HG03095 (cell line): Measurements from ENCODE around the gene AHCYL1.
A peak's percentile ranks its signal among the peaks of the same experiment; 100 is the strongest.
"Not testable (repeated sequence)": the region's sequence is repeated elsewhere in the genome, so short reads cannot be mapped to it uniquely, and the experiment has no call there.

Experiments
- ATAC-seq: cut with Tn5 transposase; IDR thresholded peaks from one replicate; pipeline ENCODE4 v1.9.1; 2021; ENCODE audit warnings: moderate library complexity; ENCODE audit not compliant: unreplicated experiment

AHCYL1 gene

DNA sequence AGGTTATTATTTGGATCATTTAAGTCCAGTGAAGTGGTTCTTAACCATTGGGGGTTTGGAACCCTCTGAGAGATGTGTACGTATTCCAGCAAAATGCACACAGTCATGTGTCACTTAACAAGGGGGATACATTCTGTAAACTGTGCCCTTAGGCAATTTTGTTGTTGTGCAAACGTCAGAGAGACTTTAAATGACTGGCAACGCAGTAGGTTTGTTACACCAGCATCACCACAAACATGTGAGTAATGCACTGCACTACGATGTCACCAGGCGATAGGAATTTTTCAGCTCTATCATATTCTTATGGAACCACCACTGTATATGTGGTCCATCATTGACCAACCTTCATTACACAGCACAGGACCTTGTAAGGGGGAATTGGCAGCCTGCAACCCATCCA lies 11.9 kb downstream of the AHCYL1 start:
- ATAC-seq = no peak

DNA sequence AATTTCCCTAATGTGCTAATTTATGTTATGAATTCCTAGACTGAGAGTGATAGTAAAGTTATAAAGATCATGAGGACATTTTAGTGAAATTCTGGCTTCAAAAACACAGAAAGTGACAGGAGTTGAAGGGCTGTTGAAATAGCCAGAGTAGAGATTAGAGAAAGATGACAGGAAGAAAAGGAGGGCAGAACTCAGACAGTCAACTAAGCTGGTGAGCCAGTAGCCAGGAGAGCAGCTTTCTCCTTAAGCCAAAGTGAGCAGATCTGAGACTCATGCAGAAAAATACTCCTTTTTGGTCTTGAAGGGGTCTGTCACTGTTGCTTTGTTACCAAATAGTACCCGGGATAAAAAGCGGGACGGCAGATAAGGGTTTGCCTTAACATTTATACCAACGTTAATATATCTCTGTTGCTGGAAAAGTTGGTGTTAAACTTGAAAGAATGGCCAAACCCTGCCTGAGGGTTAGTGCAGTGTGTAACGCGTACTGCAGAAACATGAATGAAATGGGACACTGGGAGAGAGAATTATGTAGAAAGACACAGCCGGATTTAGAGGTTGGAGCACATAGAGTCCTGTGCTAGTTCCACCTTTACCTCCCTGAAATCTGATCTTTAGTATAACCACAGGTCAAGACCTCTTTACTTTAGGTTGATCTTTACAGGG lies 12.8 kb downstream of the AHCYL1 start:
- no peak for ATAC-seq

DNA sequence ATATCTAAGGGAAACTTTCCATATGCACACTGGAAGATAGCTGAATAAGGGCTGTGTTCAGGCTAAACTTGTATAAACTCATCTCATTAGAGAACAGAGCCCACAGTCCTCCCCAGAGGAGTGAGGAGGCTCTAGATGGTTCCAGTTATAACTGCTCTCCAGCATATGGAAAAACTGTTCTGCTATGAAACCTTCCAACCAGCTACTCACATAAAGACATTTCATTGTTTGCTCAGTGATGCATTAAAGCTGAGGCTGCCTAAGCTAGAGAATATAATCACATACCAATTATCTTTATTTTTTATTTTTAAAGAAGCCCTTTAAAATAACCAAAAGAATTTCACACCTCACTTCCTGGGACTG lies 13.3 kb downstream of the AHCYL1 start:
- ATAC-seq = no peak

DNA sequence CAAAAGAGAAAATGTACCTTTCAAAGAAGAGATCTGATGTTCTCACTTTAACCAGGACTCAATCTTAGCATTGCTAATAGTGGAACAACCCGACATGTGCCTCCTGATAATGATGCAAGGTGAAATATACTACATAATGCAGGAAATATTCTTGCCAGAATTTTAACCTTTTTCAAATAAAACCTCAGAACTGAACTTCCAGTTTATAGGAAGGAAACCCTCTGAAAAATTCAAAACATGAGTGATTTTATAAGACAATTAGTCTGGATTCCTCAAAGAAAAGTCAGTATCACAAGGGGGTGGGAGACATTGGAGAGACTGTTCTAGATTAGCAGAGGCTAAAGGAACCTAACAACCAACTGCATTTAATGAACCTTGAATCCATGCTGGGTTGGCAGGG lies 18.1 kb downstream of the AHCYL1 start:
- no peak for ATAC-seq

DNA sequence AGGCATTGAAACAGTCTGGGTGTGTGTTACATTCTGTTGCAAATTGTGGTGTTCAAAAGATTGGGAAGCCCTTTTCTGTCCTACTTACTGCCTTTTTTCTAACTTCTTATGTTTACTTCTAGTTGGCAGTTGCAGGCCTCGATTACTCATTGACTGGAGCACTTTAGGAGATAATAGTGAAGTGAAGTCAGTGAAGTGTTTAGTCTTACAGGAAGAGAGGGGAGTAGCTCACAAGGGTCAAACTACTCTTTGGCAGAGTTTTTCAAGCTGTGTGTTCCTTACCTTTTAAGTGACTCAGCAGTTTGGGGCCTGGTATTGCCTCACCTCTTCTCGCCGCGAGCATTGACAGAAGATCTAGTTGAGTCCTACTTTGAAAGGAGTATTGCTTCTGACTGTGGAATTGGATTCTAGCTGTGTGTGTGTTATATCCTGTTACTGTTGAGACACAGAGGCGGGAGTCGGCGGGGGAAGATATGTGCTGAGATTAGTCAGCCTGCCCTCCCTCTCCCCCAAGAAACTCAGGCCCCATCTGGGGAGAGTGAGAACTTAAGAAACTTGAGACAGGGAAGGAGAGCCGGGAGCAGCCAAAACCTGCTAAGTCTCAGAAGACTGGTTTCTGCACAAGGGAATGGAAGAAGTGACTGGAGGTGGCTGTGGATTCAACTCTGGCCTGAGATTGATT lies 19.3 kb downstream of the AHCYL1 start:
- peak; percentile 60 for ATAC-seq

DNA sequence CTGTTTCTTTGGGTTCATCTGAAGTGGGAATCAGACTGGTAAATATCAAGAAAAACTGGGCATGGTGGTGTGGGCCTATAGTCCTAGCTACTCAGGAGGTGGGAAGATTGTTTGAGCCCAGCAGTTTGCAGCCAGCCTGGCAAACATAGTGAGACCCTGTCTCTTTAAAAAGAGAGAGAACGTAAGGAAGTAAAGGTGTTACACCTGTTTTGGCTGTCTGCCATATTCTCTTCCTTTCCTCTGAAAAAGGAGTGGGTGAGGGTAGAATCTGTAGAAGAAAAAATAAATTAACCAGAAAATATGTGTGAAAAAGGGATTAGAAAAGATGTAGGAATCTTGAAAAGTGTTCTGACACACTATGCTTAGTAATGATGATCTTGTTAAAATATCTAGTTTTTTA lies 20.0 kb downstream of the AHCYL1 start:
- no peak for ATAC-seq

DNA sequence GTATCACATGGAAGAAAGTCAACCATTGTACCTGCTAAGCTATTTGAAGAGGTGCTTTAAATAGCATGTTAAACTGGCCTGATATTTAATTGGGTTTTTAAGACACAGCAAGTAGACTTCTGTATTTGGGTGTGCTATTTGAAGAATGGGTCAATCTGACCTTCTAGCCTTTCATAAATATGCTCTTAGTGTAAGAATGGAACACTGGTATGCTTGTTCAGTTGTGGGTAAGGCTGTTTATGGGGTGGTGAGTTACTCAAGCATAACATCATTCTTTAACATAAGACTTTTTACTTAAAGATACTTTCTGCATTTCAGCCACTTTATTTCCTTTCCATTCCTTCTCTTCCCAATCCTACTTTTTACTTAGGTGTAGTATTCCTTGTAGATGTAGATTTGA lies 21.4 kb downstream of the AHCYL1 start:
- ATAC-seq = no peak

DNA sequence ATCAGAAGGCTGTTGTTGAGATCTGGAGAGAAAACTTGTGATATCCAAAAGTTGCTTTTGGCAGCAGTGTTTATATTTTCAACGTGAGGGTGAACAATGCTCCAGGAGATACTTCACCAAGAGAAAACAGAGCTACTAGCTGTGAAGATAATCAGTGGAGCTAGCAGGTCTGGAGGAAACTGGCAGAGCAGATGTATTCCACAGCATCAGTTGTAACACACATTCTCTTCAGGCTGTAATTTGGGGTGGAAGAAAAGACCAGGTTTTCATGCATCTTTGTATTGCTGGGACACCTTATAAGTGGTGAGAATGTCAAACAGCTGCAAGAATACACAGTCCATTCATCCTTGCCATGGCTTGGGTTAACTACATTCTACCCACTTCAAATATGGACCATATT lies 22.0 kb downstream of the AHCYL1 start:
- no peak for ATAC-seq

DNA sequence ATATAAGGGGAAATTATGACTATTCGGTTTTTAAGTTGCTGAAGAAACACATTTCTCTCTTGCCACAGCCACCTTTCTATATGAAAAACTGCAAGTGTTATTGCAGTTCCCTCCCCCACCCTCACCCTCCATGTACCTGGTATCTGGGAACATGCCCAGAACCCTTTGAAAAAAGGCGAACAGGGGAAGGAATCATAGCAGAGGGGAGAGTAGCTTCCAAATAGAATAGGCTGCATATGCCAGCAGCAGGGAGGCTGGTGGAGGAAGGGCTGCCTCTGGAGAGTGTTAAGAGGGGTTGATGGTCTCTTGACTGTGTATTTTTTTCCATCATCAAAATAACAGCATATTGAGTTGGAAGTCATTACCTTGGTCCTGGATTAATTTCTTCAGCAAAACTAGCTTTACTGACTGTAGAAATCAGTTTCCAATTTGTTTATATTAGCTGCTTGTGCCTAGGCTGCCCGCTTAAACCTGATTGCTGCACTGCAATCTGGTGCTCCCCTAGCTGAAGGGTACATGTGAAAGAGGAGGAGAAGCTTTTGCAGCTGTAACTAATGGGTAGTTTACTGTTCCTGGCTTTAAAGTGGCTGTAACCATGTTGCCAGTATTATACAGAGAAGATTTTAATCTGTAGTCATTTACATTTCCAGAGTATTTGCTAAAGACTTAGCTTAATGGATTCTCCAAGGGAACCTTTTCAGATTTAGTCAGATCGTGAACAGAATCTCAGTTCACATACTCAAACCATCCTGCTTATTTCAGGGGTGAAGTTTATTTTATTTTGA lies 22.7 kb downstream of the AHCYL1 start:
- ATAC-seq = no peak

DNA sequence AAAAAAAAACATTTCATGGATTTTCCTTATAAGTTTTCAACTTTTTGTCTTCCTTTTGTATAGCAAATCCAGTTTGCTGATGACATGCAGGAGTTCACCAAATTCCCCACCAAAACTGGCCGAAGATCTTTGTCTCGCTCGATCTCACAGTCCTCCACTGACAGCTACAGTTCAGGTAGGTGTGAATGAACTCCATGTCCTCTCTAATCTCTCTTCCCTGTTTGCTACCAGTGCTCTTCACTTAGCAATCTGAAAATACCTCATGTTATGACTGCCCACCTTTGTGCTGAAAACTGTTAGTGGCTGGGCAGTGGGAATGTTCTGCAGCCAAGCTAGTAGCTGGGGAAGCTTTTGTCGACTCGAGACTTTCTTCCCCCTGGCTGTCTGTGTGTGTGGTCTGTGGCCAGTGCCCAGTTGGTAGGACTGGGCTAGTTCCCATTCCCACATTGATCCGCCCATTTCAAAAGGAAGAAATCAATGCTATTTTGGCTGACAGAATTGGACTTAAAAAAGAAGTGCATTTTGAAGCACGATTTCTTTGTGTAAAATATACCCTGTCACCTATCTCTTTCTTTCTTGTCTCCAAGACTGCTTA lies 24.5 kb downstream of the AHCYL1 start:
- no peak for ATAC-seq

DNA sequence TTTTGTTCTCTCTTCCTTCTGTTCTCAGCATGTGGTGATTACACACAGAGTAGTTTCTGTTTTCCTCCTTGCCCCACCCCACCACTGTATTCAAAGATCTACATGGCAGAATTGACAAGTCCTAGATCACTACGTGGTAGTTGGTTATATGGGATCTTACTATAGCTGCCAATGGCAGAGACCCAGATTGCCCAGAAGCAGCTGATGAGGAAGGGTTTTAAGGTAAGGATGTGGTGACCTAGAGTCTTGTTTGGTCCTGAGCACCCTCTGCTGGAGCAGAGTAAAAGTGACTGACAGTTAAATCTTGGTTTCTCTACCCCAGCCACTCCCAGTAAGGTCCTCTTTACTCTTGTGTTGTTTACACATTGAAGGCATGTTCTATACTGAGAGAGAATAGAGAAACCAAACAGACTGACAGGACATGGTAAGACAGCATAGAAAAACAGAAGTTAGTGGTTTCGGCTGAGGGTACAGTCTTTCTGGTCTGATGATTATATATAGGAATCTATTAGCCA lies 27.0 kb downstream of the AHCYL1 start:
- peak; percentile 93 for ATAC-seq

DNA sequence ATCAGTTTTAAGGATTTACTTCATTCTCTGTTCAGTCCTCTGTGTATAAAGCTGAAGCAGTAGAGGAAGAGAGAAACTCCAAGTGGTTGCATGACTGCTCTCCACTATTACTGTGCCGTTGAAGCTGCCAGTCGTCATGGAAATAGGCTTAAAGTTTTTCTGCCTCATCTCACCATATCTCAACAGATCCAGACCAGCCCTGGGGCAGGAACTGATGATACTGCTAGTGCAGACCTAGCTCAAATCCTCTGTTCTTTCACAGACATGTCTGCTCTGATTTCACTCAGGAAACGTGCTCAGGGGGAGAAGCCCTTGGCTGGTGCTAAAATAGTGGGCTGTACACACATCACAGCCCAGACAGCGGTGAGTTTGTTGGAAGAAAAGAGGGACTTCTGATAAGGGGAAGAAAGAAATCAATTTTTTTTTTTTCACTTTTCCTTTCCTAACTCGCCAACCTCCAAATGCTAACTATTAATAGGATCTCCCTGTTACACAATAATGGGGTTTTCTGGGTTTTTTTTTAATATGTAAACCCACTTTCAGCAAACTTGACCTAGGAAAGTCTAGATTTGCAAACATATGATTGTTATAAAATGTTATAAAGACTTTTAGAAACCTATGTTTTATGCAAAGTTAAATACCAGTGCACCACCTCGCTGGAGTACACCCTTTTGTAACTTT lies 27.7 kb downstream of the AHCYL1 start:
- ATAC-seq = peak; percentile 53

DNA sequence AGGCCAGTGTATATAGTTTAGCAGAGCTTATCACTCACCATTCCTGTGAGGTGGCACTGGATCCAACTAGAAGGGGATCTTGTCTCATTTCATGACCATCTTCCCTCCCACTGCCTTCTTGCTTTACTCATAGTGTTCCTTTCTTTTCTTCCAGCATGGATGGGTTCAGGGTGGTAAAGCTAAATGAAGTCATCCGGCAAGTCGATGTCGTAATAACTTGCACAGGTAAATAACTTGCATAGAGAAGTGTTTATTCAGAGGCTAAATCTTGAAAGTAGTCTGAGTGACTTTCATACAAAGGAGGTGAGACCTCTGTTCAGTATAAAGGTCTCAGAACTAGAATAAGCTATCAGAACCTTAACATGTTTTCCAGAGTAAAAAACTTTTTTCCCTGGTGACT lies 33.2 kb downstream of the AHCYL1 start:
- no peak for ATAC-seq

DNA sequence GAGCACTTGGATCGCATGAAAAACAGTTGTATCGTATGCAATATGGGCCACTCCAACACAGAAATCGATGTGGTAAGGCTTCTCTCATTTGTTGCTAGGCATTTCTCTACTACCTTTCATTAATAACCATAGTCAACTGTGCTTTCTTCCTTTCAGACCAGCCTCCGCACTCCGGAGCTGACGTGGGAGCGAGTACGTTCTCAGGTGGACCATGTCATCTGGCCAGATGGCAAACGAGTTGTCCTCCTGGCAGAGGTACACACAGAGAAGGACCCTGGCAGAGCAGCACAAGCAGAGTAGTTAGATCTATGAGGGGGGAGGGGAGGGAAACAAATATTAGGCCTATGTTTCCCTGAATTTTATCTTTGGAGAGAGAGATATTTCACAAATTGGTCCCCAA lies 33.8 kb downstream of the AHCYL1 start:
- ATAC-seq = no peak

DNA sequence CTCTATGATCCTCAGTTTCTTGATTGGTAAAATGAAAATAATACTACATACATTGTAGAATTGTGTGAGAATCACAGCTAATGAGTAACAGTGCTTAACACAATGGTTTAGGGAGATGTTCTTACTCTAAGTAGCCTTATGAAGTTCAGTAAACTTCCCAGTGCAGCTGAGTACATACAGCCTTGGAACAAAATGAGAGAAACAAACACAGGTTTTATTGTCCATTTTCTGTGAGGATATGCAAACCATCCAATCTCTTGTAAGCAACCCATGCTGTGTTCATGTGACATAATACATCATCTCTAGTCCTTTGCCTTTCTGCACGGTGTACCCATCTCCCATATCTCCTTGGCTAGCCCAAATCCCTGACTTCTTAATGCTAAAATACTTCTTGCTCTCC lies 35.2 kb downstream of the AHCYL1 start:
- ATAC-seq = no peak

DNA sequence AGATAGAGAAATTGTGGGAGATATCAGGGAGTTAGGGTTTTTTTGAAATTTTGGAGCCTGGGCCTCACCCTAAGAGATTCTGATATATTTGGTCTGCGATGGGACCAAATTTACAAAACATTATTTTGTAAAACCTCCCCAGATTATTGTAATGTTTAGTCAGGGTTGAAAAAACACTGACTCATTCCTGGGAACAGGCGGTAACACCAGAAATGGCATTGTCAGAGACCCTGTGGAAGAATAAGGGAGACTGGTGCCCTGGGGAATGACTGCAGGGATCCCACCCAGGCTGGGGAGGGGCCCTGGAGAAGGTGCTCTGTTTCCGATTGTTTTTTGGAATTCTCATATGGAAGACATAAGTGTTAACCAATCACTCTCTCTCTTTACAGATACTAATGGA lies 36.7 kb downstream of the AHCYL1 start:
- ATAC-seq = no peak

DNA sequence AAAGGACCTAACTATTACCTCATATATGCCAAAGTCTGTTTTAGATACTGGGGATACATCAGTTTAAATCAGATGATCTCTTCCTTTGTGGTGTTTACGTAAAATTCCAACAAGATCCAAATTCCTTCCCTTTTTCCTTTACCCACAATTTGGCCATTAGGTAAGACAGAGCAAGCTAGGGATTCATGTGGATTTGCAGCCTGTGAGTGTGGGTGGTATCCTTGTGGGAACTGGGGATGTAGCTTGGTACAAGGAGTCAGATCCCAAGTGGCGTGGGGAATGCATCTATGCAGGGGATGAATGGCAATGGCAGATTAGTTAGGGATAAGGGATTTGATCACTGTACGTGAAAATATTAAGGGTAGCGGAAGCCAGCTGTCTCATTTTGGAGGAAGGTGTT lies 40.0 kb downstream of the AHCYL1 start:
- no peak for ATAC-seq

DNA sequence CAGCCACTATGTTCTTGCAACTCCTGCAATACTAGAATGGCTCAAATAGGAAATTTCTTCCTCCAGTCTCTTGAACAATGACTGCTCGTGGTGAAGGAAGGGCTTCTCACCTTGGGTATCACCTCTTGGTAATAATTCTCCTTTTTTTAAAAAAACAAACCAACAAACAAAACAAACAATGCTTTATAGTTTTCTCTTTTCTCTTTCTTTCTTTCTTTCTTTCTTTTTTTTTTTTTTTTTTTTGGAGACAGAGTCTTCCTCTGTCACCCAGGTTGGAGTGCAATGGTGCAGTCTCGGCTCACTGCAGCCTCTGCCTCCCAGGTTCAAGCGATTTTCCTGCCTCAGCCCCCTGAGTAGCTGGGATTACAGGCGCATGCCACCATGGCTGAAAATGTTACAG lies 46.1 kb downstream of the AHCYL1 start:
- ATAC-seq = not testable (repeated sequence)

DNA sequence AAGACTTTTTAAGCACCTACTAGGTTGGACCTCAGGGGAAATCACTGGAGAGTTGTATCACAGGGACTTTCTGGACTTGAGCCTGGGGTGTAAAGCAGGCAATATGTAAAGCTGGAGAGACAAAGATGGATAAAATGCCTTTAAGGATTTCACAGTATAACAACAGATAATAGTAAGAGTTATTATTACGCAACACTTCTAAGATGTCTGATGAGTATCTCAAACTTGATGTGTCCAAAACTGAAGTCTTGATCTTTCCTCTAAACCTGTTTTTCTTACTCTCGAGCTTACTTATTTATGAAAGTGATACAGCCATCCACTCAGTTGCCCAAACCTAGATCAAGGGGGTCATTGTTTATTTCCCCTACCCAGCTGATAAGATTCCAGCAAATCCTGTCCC lies 47.8 kb downstream of the AHCYL1 start:
- no peak for ATAC-seq

DNA sequence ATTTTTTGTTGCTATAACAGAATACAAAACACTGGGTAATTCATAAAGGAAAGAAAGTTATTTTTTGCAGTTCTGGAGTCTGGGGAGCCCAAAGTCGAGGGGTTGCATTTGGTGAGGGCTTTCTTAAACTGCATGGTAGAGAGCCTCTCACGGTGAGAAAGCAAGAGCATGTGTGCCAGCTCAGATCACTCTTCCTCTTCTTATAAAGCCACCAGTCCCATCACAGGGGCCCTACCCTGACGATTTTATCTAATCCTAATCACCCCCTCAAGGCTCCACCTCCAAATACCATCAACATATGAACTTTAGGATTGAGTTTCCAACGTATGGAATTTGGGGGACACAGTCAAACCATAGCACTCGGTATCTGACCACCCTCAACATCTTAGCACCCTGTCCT lies 48.9 kb downstream of the AHCYL1 start:
- no peak for ATAC-seq

DNA sequence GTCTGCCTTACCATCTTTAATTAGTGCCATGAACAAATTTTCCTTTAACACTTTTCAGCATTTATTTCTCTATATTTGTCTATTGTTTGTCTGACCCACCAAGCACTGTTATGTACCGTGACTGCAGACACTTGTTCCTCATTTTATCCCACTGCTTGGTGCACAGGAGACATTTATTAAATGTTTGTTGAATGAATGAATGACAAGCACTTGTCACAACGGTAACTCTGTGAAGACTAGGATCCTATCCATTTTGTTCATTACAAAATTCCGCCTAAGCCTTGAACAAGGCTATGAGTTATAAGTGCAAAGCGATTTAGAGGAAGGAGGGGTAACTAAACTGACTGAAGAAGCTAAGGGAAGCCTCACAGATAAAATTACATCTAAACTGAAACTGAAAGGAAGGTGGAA lies 49.5 kb downstream of the AHCYL1 start:
- no peak for ATAC-seq
